PC-9 (cell line): ENCODE measurements around the gene MBIP.

Experiments
- CTCF ChIP-seq: fragments of 200-600 bp; sonication (generic); conservative IDR thresholded peaks from 2 replicates; pipeline ENCODE4 v1.6.1; 2017; ENCODE audit warnings: mixed run types, antibody characterized with exemption, mild to moderate bottlenecking, moderate library complexity
- EZH2 ChIP-seq: fragments of 200-600 bp; sonication (generic); IDR thresholded peaks from 2 replicates; pipeline ENCODE4 v1.8.0; 2017; ENCODE audit warnings: antibody characterized with exemption, low read depth

- TF ChIP-seq CTCF (no peak), EZH2 (no peak)
These were observed 39.1 kb downstream of the MBIP start for GRCh38 chr14:36281309-36281708.
